HG03039 (cell line): ENCODE measurements around the gene NCLN.
A peak's percentile ranks its signal among the peaks of the same experiment; 100 is the strongest.
"Not testable (repeated sequence)": the region's sequence is repeated elsewhere in the genome, so short reads cannot be mapped to it uniquely, and the experiment has no call there.

Source experiments
- ATAC-seq: cut with Tn5 transposase; IDR thresholded peaks from one replicate; pipeline ENCODE4 v1.9.1; 2021; ENCODE audit warnings: mild to moderate bottlenecking, moderate library complexity; ENCODE audit not compliant: unreplicated experiment

The NCLN gene

GRCh38 chr19:3179739-3180293 lies 5.9 kb upstream of the NCLN start:
- no peak for ATAC-seq

GRCh38 chr19:3183721-3184641 lies 1.7 kb upstream of the NCLN start:
- no peak for ATAC-seq

GRCh38 chr19:3184847-3185460 lies 776 bp upstream of the NCLN start:
- peak; percentile 26 for ATAC-seq

GRCh38 chr19:3186160-3186688 lies 494 bp downstream of the NCLN start:
- peak; percentile 6 for ATAC-seq

- ATAC-seq, result no peak
These were observed 1.3 kb downstream of the NCLN start for GRCh38 chr19:3186891-3187661.

GRCh38 chr19:3187662-3188511 lies 2.2 kb downstream of the NCLN start:
- no peak for ATAC-seq

GRCh38 chr19:3188627-3189596 lies 3.2 kb downstream of the NCLN start:
- no peak for ATAC-seq

- ATAC-seq, result no peak
These were observed 4.2 kb downstream of the NCLN start for GRCh38 chr19:3189702-3190469.

GRCh38 chr19:3190470-3190770 lies 4.7 kb downstream of the NCLN start:
- no peak for ATAC-seq

- ATAC-seq, result no peak
These were observed 5.4 kb downstream of the NCLN start for GRCh38 chr19:3190921-3191805.

GRCh38 chr19:3191806-3192104 lies 6.0 kb downstream of the NCLN start:
- not testable (repeated sequence) for ATAC-seq

- ATAC-seq, result no peak
These were observed 6.5 kb downstream of the NCLN start for GRCh38 chr19:3192228-3192635.

GRCh38 chr19:3192684-3193083 lies 7.0 kb downstream of the NCLN start:
- ATAC-seq, result no peak

- ATAC-seq, result no peak
These were observed 7.8 kb downstream of the NCLN start for GRCh38 chr19:3193256-3194105.

- ATAC-seq, result no peak
These were observed 8.7 kb downstream of the NCLN start for GRCh38 chr19:3194106-3195087.
